Measurements from ENCODE around the gene CHTF18. TPM values are rescaled to one million over a fixed set of nuclear protein-coding genes. Genes with fewer than 3 reads are reported as not detected.

Gene CHTF18
- total RNA-seq, 1 experiment from 2014 or later = 102 TPM

GRCh38 chr16:790086-790485, 1.7 kb downstream of the CHTF18 start:
- Mint-ChIP-seq H3K4me1 (ENCODE audit: low read depth, unreplicated experiment) (no peaks in the 10 kb centered on the region), H3K9me3 (ENCODE audit: unreplicated experiment) (no peaks in the 10 kb centered on the region)

GRCh38 chr16:791131-791530, 2.7 kb downstream of the CHTF18 start:
- ChIA-PET CTCF (no interaction called here), POLR2A (no interaction called here)
- H3K27ac Mint-ChIP-seq (ENCODE audit: unreplicated experiment) = no peak overlapping the region
- Histone ChIP-seq H3K9me3 (no peaks in the 10 kb centered on the region), H3K4me1 (peaks cover 11% of the 10 kb centered on the region; the same call in 1 of the 2 replicates), H3K4me3 (ENCODE audit: low read depth, low read length) (no peak overlapping the region), H3K27me3 (replicated peaks; ENCODE audit: control insufficient read depth, insufficient read depth, low read length) (no peaks in the 10 kb centered on the region), H3K36me3 (ENCODE audit: control insufficient read depth, insufficient read depth, low read length) (peaks cover 3% of the 10 kb centered on the region; the same call in 1 of the 2 replicates)
- no peaks in the 10 kb centered on the region for H3K9me3 Mint-ChIP-seq (ENCODE audit: unreplicated experiment)
- no peak overlapping the region for H3K4me3 Mint-ChIP-seq (ENCODE audit: unreplicated experiment)
- DNase-seq = no peak
- no TSS peak for BruUV-seq (replicated peaks)
- TF ChIP-seq CTCF (IDR thresholded peaks at IDR 0.05; ENCODE audit: insufficient read depth in 1 of 2, low read depth in 1 of 2, low read length in 1 of 2, severe bottlenecking in 1 of 2, unreplicated experiment in 1 of 2) = no peak
- H3K4me1 Mint-ChIP-seq (ENCODE audit: low read depth, unreplicated experiment) = no peaks in the 10 kb centered on the region
- peaks cover 37% of the 10 kb centered on the region for H3K36me3 Mint-ChIP-seq (ENCODE audit: insufficient read depth, unreplicated experiment)
- intact Hi-C loops (cut with micrococcal nuclease; ENCODE audit: unreplicated experiment) = no loop called here
- no peaks in the 10 kb centered on the region for H3K27me3 Mint-ChIP-seq (ENCODE audit: insufficient read depth, unreplicated experiment)

More at GRCh38 chr16:790086-790485, 1.7 kb downstream of the CHTF18 start:
- Histone ChIP-seq H3K36me3 (ENCODE audit: control insufficient read depth, insufficient read depth, low read length) (peaks cover 3% of the 10 kb centered on the region; the same call in 1 of the 2 replicates), H3K27me3 (replicated peaks; ENCODE audit: control insufficient read depth, insufficient read depth, low read length) (no peaks in the 10 kb centered on the region), H3K4me3 (ENCODE audit: low read depth, low read length) (no peak overlapping the region), H3K9me3 (no peaks in the 10 kb centered on the region), H3K4me1 (peaks cover 11% of the 10 kb centered on the region; the same call in 1 of the 2 replicates)
- Mint-ChIP-seq H3K4me3 (ENCODE audit: unreplicated experiment) (peak overlapping the region; percentile 82), H3K36me3 (ENCODE audit: insufficient read depth, unreplicated experiment) (peaks cover 30% of the 10 kb centered on the region), H3K27me3 (ENCODE audit: insufficient read depth, unreplicated experiment) (no peaks in the 10 kb centered on the region), H3K27ac (ENCODE audit: unreplicated experiment) (no peak overlapping the region)
- POLR2A ChIA-PET = no interaction called here
- no peak for DNase-seq
- intact Hi-C loops (cut with micrococcal nuclease; ENCODE audit: unreplicated experiment) = no loop called here
- TF ChIP-seq CTCF (IDR thresholded peaks at IDR 0.05; ENCODE audit: insufficient read depth in 1 of 2, low read depth in 1 of 2, low read length in 1 of 2, severe bottlenecking in 1 of 2, unreplicated experiment in 1 of 2) = no peak
- no TSS peak for BruUV-seq (replicated peaks)
- CTCF ChIA-PET = no interaction called here

- no peak for DNase-seq
- Histone ChIP-seq H3K9me3 (no peaks in the 10 kb centered on the region), H3K4me3 (ENCODE audit: low read depth, low read length) (no peak overlapping the region), H3K36me3 (ENCODE audit: control insufficient read depth, insufficient read depth, low read length) (no peaks in the 10 kb centered on the region; the same call in 1 of the 2 replicates), H3K4me1 (peaks cover 6% of the 10 kb centered on the region; the same call in 1 of the 2 replicates), H3K27me3 (replicated peaks; ENCODE audit: control insufficient read depth, insufficient read depth, low read length) (no peaks in the 10 kb centered on the region)
- Mint-ChIP-seq H3K9me3 (ENCODE audit: unreplicated experiment) (no peaks in the 10 kb centered on the region), H3K4me1 (ENCODE audit: low read depth, unreplicated experiment) (no peaks in the 10 kb centered on the region), H3K4me3 (ENCODE audit: unreplicated experiment) (no peak overlapping the region), H3K27me3 (ENCODE audit: insufficient read depth, unreplicated experiment) (no peaks in the 10 kb centered on the region), H3K36me3 (ENCODE audit: insufficient read depth, unreplicated experiment) (peaks cover 44% of the 10 kb centered on the region), H3K27ac (ENCODE audit: unreplicated experiment) (no peak overlapping the region)
- CTCF ChIA-PET = no interaction called here
- no TSS peak for BruUV-seq (replicated peaks)
- POLR2A ChIA-PET = no interaction called here
- TF ChIP-seq CTCF (IDR thresholded peaks at IDR 0.05; ENCODE audit: insufficient read depth in 1 of 2, low read depth in 1 of 2, low read length in 1 of 2, severe bottlenecking in 1 of 2, unreplicated experiment in 1 of 2) = no peak
- intact Hi-C loops (cut with micrococcal nuclease; ENCODE audit: unreplicated experiment) = no loop called here
These were observed 4.0 kb downstream of the CHTF18 start for GRCh38 chr16:792221-792995.
